ENCODE measurements around the gene TMPRSS3. TPM values are rescaled to one million over a fixed set of nuclear protein-coding genes. Genes with fewer than 3 reads are reported as not detected.
"Not testable (repeated sequence)": the region's sequence is repeated elsewhere in the genome, so short reads cannot be mapped to it uniquely, and the experiment has no call there.

The TMPRSS3 gene
- total RNA-seq, 1 experiment from 2014 or later, result 0.45 TPM

DNA sequence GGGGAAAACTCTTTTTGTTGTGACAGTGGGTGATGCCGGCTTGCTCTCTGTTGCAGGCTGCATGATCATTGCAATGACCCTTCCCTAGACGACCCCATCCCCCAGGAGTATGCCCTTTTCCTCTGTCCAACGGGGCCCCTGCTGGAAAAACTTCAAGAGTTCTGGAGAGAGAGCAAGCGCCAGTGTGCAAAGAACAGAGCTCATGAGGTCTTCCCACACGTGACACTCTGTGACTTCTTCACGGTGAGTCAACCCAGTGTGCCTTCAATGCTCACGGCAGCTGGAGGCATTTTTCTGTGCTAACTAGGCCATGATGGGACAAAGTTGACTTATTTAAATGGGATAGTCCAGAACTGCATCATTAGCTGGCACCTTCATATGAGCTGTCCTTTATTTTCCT lies 13.5 kb upstream of the TMPRSS3 start:
- H3K9me3 ChIP-seq (replicated peaks), result 0 out of 2 replicates have a peak, but pooled peaks cover 2% of the 10 kb centered on the region
- H3K27me3 ChIP-seq (replicated peaks), result no peaks in the 10 kb centered on the region

DNA sequence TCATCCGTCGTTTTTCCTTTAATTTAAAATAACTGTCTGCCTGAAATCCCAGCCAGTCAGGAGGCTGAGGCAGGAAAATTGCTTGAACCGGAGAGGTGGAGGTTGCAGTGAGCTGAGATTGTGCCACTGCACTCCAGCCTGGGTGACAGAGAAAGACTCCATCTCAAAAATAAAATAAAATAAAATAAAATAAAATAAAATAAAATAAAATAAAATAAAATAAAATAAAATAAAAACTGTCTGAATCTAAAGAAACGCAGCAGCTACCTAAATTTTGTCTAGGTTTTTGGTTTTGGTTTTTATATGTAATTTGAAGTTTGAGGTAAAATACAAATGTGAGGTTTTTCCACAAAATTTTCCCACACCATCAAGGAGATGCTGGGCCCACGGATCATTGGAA lies 12.9 kb upstream of the TMPRSS3 start:
- H3K27me3 ChIP-seq (replicated peaks), result not testable (repeated sequence)

More for the DNA sequence above, 13.5 kb upstream of the TMPRSS3 start:
- H3K36me3 ChIP-seq, result no peaks in the 10 kb centered on the region
- H3K4me3 ChIP-seq, result no peak overlapping the region
- H3K27ac ChIP-seq, result no peak overlapping the region
- no peak for DNase-seq (ENCODE audit: low read depth in 1 of 2, low spot score in 2 of 2)
- peaks cover 7% of the 10 kb centered on the region; the same call in 1 of the 2 replicates for H3K4me1 ChIP-seq (replicated peaks)

DNA sequence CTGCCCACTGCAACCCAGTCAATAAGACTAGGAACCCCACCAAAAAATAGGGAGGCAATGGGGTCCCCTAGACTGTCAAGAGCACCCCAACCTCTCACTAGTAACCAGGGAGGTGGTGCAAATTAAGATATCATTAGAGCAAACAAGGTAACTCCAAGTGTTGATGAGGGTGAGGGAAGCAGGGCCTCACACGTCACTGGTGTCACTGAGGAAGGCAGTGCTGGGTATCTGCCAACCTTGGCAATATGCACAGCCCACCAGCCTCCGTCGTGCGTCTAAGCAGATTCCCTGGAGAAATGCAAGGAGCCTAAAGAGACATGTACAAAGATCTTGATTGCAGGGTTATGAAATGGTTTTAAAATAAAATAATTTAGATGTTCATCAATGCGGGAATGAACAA lies 11.6 kb upstream of the TMPRSS3 start:
- 0 out of 2 replicates have a peak, but pooled peaks cover 2% of the 10 kb centered on the region for H3K9me3 ChIP-seq (replicated peaks)
- H3K27ac ChIP-seq, result no peak overlapping the region
- H3K27me3 ChIP-seq (replicated peaks), result no peaks in the 10 kb centered on the region
- peaks cover 7% of the 10 kb centered on the region; the same call in 1 of the 2 replicates for H3K4me1 ChIP-seq (replicated peaks)
- no peak for DNase-seq (ENCODE audit: low read depth in 1 of 2, low spot score in 2 of 2)
- no peak overlapping the region for H3K4me3 ChIP-seq
- no peaks in the 10 kb centered on the region for H3K36me3 ChIP-seq

More for the DNA sequence above, 12.9 kb upstream of the TMPRSS3 start:
- H3K4me3 ChIP-seq; H3K36me3 ChIP-seq; DNase-seq (ENCODE audit: low read depth in 1 of 2, low spot score in 2 of 2); H3K4me1 ChIP-seq (replicated peaks); H3K9me3 ChIP-seq (replicated peaks); H3K27ac ChIP-seq: not testable (repeated sequence)

DNA sequence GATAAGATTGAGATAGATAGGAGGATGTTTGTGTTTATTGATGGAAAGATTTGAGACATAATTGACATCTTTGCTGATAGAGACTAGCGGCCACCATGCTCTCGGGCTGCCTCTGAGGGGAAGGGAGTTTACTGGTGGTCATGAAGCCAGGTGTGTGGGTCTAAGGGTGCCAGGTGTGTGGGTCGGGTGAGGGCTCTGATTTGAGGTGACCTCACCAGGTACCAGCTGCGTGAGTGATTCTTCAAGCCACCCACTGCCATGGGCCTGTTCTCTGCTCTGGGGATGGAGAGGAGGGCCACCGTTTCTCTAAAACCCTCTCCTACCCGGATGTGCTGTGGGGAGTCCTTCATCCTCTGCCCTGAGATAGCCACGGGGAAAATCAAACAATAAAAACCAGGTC lies 11.0 kb upstream of the TMPRSS3 start:
- no peak for DNase-seq (ENCODE audit: low read depth in 1 of 2, low spot score in 2 of 2)
- peaks cover 4% of the 10 kb centered on the region; the same call in 1 of the 2 replicates for H3K4me1 ChIP-seq (replicated peaks)
- H3K36me3 ChIP-seq, result no peaks in the 10 kb centered on the region
- H3K4me3 ChIP-seq, result no peak overlapping the region
- 0 out of 2 replicates have a peak, but pooled peaks cover 2% of the 10 kb centered on the region for H3K9me3 ChIP-seq (replicated peaks)
- no peaks in the 10 kb centered on the region for H3K27me3 ChIP-seq (replicated peaks)
- H3K27ac ChIP-seq, result no peak overlapping the region

DNA sequence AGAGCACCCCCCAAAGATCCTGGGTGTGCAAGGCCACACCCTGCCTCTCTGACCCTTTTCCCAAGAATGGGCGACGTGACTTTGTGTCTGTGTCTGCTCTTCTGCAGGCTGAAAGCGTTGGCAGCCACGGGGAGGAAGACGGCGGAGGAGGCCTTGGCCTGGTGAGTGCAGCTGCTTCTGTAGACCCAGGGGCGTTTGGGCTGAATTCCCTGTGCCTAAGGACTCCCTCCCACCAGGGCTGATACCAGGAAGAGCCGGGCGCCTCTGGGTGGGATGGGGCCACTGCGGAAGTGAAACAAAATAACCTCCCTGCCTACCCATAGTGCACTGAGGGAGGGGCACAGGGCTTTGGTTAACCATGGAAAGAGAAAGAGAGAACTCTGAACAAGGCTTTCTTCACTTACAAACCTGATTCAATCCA lies 10.4 kb upstream of the TMPRSS3 start:
- Histone ChIP-seq H3K36me3 (no peaks in the 10 kb centered on the region), H3K9me3 (replicated peaks) (0 out of 2 replicates have a peak, but pooled peaks cover 1% of the 10 kb centered on the region), H3K4me3 (no peak overlapping the region), H3K27me3 (replicated peaks) (no peaks in the 10 kb centered on the region), H3K27ac (no peak overlapping the region), H3K4me1 (replicated peaks) (no peaks in the 10 kb centered on the region)
- DNase-seq (ENCODE audit: low read depth in 1 of 2, low spot score in 2 of 2), result no peak

DNA sequence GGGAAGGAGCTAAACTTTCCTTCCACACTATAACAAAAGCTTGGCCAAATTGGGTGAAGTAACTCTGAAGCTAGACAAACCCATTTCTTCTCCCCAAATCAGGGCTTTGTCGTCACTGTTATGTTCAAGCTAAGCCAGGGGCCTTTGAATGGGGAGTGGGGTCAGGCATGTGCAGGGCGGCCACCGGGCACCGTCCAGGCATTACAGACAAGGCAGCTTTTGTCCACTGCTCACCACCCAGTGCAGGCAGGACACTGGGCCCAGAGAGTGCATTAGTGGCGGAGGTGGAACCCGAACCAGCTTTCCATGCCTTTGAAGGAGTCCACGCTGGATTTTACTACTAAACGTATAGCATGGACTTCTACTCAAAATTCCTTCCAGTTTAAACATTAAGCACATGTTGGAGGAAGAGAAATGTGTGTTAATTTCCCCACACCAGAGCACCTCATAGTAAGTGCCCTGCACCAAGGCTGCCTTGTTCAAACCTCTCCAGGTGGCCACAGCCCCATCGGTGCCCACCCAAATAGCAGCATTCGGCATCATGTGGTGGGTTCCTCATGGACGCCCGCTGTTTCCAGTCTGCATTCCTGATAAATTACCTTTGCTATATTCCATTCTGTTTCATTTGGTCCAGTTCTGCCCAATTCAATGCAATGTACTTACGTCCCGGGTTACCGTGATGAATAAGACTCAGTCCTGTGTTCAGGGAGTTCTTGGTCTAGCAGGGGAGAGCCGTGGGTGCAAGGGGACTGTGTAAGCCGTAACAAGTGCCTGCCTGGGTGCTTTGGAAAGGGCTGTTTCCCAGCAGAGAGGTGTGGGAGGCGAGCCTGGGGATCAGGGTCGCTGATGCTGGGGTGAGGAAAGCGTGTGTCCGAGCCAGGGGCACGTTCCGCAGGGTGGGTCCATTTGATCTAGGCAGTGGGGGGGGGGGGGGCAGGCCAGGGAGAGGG lies 9.5 kb upstream of the TMPRSS3 start:
- Histone ChIP-seq H3K27ac (no peak overlapping the region), H3K4me3 (no peak overlapping the region), H3K36me3 (no peaks in the 10 kb centered on the region), H3K4me1 (replicated peaks) (peaks cover 6% of the 10 kb centered on the region), H3K9me3 (replicated peaks) (no peaks in the 10 kb centered on the region), H3K27me3 (replicated peaks) (no peaks in the 10 kb centered on the region)
- no peak for DNase-seq (ENCODE audit: low read depth in 1 of 2, low spot score in 2 of 2)

DNA sequence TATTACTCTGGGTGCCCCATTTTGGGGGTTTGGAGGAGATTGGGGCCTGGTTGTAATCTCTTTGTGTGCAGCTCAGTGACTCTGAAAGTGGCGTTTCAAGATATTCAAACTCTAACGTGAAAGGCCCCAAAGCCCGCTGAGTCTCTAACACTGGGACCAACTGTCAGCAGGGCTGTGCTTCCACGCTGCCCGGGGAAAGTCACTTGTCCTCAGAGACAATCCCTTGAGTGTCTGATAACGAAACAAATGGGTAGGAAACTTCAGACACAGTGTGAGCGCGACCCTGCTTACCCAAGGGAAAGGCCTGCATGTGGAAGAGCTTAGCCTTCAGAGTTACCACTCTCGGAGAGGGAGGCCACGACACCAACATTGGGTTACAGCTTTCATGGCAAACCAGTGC lies 8.7 kb upstream of the TMPRSS3 start:
- no peaks in the 10 kb centered on the region for H3K27me3 ChIP-seq (replicated peaks)
- no peak overlapping the region for H3K27ac ChIP-seq
- peaks cover 10% of the 10 kb centered on the region for H3K4me1 ChIP-seq (replicated peaks)
- no peaks in the 10 kb centered on the region for H3K36me3 ChIP-seq
- H3K9me3 ChIP-seq (replicated peaks), result no peaks in the 10 kb centered on the region
- H3K4me3 ChIP-seq, result no peak overlapping the region
- DNase-seq (ENCODE audit: low read depth in 1 of 2, low spot score in 2 of 2), result no peak

DNA sequence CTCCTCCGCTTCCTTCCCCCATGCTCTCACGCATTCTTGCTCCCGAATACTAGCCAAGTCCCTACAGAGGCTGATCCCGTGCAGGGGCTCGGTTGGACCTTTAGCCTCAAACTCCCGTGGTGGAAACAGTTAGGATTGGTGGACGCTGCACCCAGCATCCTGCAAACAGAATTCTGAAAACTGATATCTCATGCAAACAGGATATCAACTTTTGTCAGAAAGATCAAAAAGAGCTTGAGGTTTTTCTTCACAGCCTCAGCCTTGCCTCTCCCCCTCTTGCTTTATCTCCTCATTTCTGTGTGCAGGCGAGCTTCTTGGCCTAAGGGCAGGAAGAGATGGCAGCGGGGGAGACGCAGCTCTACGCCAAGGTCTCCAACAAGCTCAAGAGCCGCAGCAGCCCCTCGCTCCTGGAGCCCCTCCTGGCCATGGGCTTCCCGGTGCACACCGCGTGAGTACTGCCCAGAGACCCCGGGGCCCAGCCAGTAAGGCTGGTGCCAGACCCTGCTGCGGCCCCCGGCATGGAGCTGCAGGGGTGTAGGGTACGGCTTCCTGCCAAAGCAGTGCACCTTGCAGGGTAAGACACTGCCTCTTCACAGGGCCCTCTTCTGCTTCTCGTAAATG lies 7.9 kb upstream of the TMPRSS3 start, which contains the start of gene UBASH3A:
Gene UBASH3A, plus strand, starts transcription at position 292 of the 621 bp plus-strand sequence. Its CDS starts 44 bp downstream, at position 336.
- peaks cover 10% of the 10 kb centered on the region for H3K4me1 ChIP-seq (replicated peaks)
- H3K4me3 ChIP-seq, result no peak within 1 kb of the TSS
- no peaks in the 10 kb centered on the region for H3K36me3 ChIP-seq
- H3K27ac ChIP-seq, result no peak within 1 kb of the TSS
- no peak for DNase-seq (ENCODE audit: low read depth in 1 of 2, low spot score in 2 of 2)
- H3K9me3 ChIP-seq (replicated peaks), result no peaks in the 10 kb centered on the region
- no peaks in the 10 kb centered on the region for H3K27me3 ChIP-seq (replicated peaks)

DNA sequence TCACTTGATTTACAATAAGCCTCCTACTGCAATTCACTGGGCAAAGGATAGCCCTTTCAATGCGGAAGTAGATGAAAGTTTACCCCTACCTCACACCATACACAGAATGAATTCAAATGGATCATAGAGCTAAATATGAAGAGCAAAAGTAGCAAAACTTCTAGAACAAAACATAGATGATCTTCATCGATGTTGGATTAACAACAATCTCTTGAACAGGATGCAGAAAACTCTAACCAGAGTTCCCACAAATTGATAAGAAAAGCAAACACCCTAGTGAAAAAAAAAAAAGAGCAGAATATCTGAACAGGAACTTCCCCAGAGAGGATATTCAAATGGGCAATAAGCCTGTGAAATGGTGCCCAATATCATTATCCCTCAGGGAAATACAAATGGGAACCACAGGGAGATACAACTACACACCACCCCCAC lies 6.0 kb upstream of the TMPRSS3 start:
- peaks cover 10% of the 10 kb centered on the region for H3K4me1 ChIP-seq (replicated peaks)
- DNase-seq (ENCODE audit: low read depth in 1 of 2, low spot score in 2 of 2), result no peak
- H3K27ac ChIP-seq, result no peak overlapping the region
- H3K36me3 ChIP-seq, result no peaks in the 10 kb centered on the region
- H3K9me3 ChIP-seq (replicated peaks), result no peaks in the 10 kb centered on the region
- no peaks in the 10 kb centered on the region for H3K27me3 ChIP-seq (replicated peaks)
- H3K4me3 ChIP-seq, result no peak overlapping the region

DNA sequence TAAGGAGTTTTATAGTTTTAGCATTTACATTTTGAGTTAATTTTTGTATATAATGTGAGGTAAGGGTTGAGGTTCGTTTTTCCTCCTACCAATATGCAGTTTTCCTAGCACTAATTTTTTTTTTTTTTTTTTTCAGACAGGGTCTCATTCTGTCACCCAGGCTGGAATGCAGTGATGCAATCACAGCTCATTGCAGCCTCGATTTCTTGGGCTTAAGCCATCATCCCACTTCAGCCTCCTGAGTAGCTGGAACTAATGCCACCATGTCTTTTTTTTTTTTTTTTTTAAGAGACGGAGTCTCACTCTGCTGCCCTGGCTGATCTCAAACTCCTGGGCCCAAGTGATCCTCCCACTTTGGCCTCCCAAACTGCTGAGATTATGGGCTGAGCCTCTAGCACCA lies 5.3 kb upstream of the TMPRSS3 start:
- 0 out of 2 replicates have a peak overlapping the region, but pooled peaks have one; percentile 6 for H3K27ac ChIP-seq
- H3K4me1 ChIP-seq (replicated peaks), result peaks cover 10% of the 10 kb centered on the region
- no peaks in the 10 kb centered on the region for H3K36me3 ChIP-seq
- H3K9me3 ChIP-seq (replicated peaks), result no peaks in the 10 kb centered on the region
- H3K27me3 ChIP-seq (replicated peaks), result no peaks in the 10 kb centered on the region
- peak in 1 of 2 experiments; percentile 23 for DNase-seq (ENCODE audit: low read depth in 1 of 2, low spot score in 2 of 2)
- no peak overlapping the region for H3K4me3 ChIP-seq

DNA sequence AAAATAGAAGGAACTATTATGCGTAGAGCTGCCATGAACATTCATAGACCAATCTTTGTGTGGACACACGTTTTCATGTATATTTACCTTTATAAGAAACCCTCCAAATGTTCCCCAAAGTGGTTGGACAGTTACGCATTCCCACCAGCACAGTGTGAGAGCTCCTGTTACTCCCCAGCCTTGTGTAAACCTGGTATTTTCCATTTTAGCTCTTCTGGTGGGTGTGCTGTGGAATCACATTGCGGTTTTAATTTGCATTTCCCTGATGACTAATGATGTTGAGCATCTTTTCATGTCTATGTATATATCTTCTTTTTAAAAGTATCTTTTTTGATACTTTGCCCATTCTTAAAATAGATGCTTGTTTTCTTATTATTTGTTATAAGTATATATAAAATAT lies 4.7 kb upstream of the TMPRSS3 start:
- no peaks in the 10 kb centered on the region for H3K36me3 ChIP-seq
- H3K4me3 ChIP-seq, result no peak overlapping the region
- no peaks in the 10 kb centered on the region for H3K9me3 ChIP-seq (replicated peaks)
- peak in 1 of 2 experiments; percentile 47 for DNase-seq (ENCODE audit: low read depth in 1 of 2, low spot score in 2 of 2)
- 0 out of 2 replicates have a peak overlapping the region, but pooled peaks have one; percentile 6 for H3K27ac ChIP-seq
- peaks cover 10% of the 10 kb centered on the region for H3K4me1 ChIP-seq (replicated peaks)
- no peaks in the 10 kb centered on the region for H3K27me3 ChIP-seq (replicated peaks)

DNA sequence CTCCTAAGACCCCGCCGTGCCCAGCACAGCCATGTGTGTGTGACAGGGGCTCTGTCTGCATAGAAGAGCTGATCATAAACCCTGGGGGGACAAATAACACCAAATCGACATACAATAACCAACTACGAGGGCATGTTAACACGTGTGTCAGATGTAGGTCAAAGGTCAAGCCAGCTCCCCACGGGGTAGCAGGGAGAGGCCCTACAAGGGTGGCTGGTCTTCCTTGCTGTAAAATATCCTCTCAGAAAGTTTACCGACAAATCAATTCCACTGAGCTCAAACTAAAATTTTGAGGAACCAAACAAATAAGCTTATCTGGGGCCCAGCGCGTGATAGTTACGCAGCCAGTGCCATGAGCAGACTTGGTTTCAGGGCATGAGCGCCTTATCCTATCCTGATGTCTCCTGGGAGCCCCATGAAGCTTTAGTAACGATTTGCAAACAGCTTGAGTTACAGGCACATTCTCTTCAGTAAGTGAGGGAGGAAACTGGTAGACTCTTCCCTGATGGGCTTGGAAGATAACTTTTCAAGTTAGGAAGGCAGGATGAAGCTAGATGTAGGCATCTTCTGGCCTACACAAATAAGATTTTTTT lies 2.7 kb upstream of the TMPRSS3 start:
- DNase-seq (ENCODE audit: low read depth in 1 of 2, low spot score in 2 of 2), result no peak
- no peaks in the 10 kb centered on the region for H3K27me3 ChIP-seq (replicated peaks)
- H3K36me3 ChIP-seq, result no peaks in the 10 kb centered on the region
- H3K4me3 ChIP-seq, result no peak overlapping the region
- peaks cover 10% of the 10 kb centered on the region for H3K4me1 ChIP-seq (replicated peaks)
- H3K9me3 ChIP-seq (replicated peaks), result no peaks in the 10 kb centered on the region
- H3K27ac ChIP-seq, result no peak overlapping the region

DNA sequence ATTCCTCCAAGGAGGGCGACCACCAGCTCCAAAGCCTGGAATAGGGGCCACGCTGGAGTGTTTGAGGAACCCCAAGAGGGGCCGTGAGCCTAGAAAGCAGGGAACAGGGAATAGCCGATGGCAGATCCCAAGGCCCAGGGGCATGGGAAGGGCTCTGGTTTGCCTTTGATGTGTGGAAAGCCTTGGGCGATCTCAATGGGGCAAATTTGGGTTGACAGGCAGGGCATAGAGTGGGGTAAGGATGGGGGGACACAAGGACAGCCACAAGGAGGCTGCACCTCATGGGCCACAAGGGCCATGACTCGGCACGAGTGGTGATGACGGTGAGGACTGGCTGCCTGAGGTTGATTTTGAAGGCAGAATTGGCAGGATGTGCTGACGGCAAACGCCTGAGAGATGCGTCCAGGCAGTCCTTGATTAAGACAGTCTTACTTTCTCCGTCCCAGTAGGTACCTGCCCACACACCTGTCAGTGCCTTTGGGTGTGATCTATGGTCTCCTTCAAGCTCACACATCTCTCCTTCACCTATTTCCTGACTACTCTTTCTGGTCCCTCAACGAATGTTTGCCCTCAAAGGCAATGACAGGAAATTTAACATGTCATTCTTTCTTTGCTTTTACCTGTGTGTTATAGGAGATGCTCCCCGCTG lies 2.0 kb upstream of the TMPRSS3 start:
- Histone ChIP-seq H3K36me3 (no peaks in the 10 kb centered on the region), H3K27me3 (replicated peaks) (no peaks in the 10 kb centered on the region), H3K27ac (no peak overlapping the region), H3K9me3 (replicated peaks) (no peaks in the 10 kb centered on the region), H3K4me1 (replicated peaks) (peaks cover 17% of the 10 kb centered on the region), H3K4me3 (no peak overlapping the region)
- DNase-seq (ENCODE audit: low read depth in 1 of 2, low spot score in 2 of 2), result no peak

Data from SJSA1 (cell line).